ENCODE data around the gene AKAP9. TPM values are rescaled to one million over a fixed set of nuclear protein-coding genes. Genes with fewer than 3 reads are reported as not detected.

AKAP9 gene
- polyA plus RNA-seq, 1 experiment, result 7.4 TPM

GRCh38 chr7:91898240-91898992 is 42.2 kb upstream of the AKAP9 start:
- no peaks in the 10 kb centered on the region for H3K36me3 ChIP-seq (ENCODE audit: control insufficient read depth, insufficient read depth, low read length)
- no peak for TF ChIP-seq CTCF (IDR thresholded peaks at IDR 0.05; ENCODE audit: insufficient read depth, low read depth, low read length)
- H3K4me3 ChIP-seq (ENCODE audit: low read depth, low read length), result no peak overlapping the region
- DNase-seq (ENCODE audit: low read depth), result no peak
- no peaks in the 10 kb centered on the region for H3K27me3 ChIP-seq (ENCODE audit: control insufficient read depth, insufficient read depth, low read length)
- ChIA-PET POLR2A (no interaction called here), CTCF (interaction anchor here (0.6 to 1.4 kb wide), 2 partner anchors 14 to 17 kb away, joined by 4 read pairs; no protein-coding TSS in a partner anchor)

GRCh38 chr7:91899563-91899962 is 41.1 kb upstream of the AKAP9 start:
- TF ChIP-seq CTCF (IDR thresholded peaks at IDR 0.05; ENCODE audit: insufficient read depth, low read depth, low read length), result no peak
- ChIA-PET POLR2A (no interaction called here), CTCF (no interaction called here)
- H3K4me3 ChIP-seq (ENCODE audit: low read depth, low read length), result no peak overlapping the region
- no peaks in the 10 kb centered on the region for H3K27me3 ChIP-seq (ENCODE audit: control insufficient read depth, insufficient read depth, low read length)
- H3K36me3 ChIP-seq (ENCODE audit: control insufficient read depth, insufficient read depth, low read length), result no peaks in the 10 kb centered on the region
- DNase-seq (ENCODE audit: low read depth), result no peak

GRCh38 chr7:91910171-91910570 is 30.5 kb upstream of the AKAP9 start:
- no peaks in the 10 kb centered on the region for H3K27me3 ChIP-seq (ENCODE audit: control insufficient read depth, insufficient read depth, low read length)
- POLR2A ChIA-PET, result no interaction called here

GRCh38 chr7:91911121-91911520 is 29.5 kb upstream of the AKAP9 start:
- no peak for DNase-seq (ENCODE audit: low read depth)
- ChIA-PET POLR2A (no interaction called here), CTCF (no interaction called here)
- Histone ChIP-seq H3K4me3 (ENCODE audit: low read depth, low read length) (no peak overlapping the region), H3K36me3 (ENCODE audit: control insufficient read depth, insufficient read depth, low read length) (no peaks in the 10 kb centered on the region), H3K27me3 (ENCODE audit: control insufficient read depth, insufficient read depth, low read length) (no peaks in the 10 kb centered on the region)
- no peak for TF ChIP-seq CTCF (IDR thresholded peaks at IDR 0.05; ENCODE audit: insufficient read depth, low read depth, low read length)

More at GRCh38 chr7:91910171-91910570, 30.5 kb upstream of the AKAP9 start:
- no peak for TF ChIP-seq CTCF (IDR thresholded peaks at IDR 0.05; ENCODE audit: insufficient read depth, low read depth, low read length)
- no peak for DNase-seq (ENCODE audit: low read depth)
- Histone ChIP-seq H3K4me3 (ENCODE audit: low read depth, low read length) (no peak overlapping the region), H3K36me3 (ENCODE audit: control insufficient read depth, insufficient read depth, low read length) (no peaks in the 10 kb centered on the region)
- CTCF ChIA-PET, result no interaction called here

DNA sequence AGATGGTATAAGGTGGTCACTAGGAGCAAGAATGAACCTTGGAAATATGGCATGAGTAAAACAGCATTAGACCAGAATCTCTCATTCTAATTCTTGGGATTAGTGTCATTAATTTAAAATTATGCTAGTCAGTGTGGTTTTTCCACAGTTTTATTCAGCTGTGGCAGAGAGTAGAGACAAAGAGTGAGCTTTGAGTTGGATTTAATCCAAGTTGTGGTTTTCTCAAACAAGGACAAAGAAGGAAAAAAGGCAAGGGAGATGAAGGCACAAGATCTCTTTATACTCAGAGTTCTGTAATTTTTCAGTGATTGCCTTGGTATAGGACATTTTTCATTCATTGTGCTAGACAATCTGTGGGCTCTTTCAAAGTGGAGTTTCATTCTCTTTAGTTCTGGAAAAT is 28.2 kb upstream of the AKAP9 start:
- ChIA-PET POLR2A (interaction anchor here (0.6 to 0.7 kb wide), 2 partner anchors 17 to 85 kb away, joined by 3 to 6 read pairs; no protein-coding TSS in a partner anchor), CTCF (interaction anchor here (1.2 kb wide), 1 partner anchor 14 kb away, joined by 4 read pairs; no protein-coding TSS in a partner anchor)
- no peaks in the 10 kb centered on the region for H3K36me3 ChIP-seq (ENCODE audit: control insufficient read depth, insufficient read depth, low read length)

More for the DNA sequence above, 28.2 kb upstream of the AKAP9 start:
- TF ChIP-seq CTCF (IDR thresholded peaks at IDR 0.05; ENCODE audit: insufficient read depth, low read depth, low read length), result no peak
- DNase-seq (ENCODE audit: low read depth), result no peak
- Histone ChIP-seq H3K27me3 (ENCODE audit: control insufficient read depth, insufficient read depth, low read length) (no peaks in the 10 kb centered on the region), H3K4me3 (ENCODE audit: low read depth, low read length) (no peak overlapping the region)

All from BJ (cell line).